Measurements from ENCODE around the gene ETFBKMT.

DNA sequence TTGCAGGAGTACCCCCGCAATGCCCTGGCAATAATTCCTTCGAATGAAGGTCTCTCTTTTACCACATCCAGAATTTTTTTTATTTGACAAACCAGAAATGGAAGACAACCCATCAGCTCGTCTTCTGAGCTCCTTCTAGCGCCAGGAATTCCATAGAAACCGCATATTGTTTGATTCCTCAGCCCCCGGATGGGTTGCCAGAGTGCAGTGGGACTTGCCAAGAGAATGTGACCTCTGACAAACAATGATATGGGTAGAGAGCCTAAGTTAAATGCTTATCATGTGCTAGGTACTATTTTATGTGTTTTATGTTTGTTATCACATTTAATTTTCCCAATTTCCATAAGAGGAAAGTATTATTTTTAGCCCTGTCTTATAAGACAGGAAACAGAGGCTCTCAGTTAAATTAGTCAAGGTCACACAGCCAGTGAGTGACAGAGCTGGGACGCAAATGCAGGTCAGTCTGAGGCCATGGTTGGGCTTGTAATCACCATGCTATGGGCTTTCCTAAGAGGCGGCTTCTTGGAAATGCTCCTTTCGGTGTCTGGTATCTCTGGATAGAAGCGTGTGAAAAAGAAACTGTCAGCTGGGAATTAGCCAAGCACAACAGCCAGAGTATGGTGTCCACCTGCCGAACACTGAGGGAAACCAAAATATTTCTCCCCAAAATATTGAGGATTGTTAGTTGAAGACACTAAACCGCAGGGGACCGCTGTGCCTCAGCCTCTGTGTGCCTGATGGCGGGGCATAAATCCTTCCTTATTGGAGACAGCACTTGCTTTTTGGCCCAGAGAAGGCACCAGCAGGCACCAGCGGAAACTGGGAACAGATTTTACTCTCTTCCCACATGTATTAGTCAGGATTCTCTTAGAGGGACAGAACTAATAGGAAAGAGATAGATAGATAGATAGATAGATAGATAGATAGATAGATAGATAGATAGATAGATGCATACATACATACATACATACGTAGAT, 29.4 kb upstream of the ETFBKMT start:
- TF ChIP-seq, protein P1, sequence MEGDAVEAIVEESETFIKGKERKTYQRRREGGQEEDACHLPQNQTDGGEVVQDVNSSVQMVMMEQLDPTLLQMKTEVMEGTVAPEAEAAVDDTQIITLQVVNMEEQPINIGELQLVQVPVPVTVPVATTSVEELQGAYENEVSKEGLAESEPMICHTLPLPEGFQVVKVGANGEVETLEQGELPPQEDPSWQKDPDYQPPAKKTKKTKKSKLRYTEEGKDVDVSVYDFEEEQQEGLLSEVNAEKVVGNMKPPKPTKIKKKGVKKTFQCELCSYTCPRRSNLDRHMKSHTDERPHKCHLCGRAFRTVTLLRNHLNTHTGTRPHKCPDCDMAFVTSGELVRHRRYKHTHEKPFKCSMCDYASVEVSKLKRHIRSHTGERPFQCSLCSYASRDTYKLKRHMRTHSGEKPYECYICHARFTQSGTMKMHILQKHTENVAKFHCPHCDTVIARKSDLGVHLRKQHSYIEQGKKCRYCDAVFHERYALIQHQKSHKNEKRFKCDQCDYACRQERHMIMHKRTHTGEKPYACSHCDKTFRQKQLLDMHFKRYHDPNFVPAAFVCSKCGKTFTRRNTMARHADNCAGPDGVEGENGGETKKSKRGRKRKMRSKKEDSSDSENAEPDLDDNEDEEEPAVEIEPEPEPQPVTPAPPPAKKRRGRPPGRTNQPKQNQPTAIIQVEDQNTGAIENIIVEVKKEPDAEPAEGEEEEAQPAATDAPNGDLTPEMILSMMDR (IDR thresholded peaks at IDR 0.05; ENCODE audit: low read depth, low read length) = no peak
- TF ChIP-seq POLR2A (IDR thresholded peaks at IDR 0.05; ENCODE audit: extremely low read depth, insufficient read length) (no peak), MYC (IDR thresholded peaks at IDR 0.05; ENCODE audit: low read depth, low read length) (no peak)
